GM18907 (cell line): ENCODE results near the gene FGFRL1.
"Not testable (repeated sequence)": the region's sequence is repeated elsewhere in the genome, so short reads cannot be mapped to it uniquely, and the experiment has no call there.

Experiments
- ATAC-seq: cut with Tn5 transposase; IDR thresholded peaks from one replicate; pipeline ENCODE4 v1.9.1; 2021; ENCODE audit warnings: mild to moderate bottlenecking, moderate library complexity; ENCODE audit not compliant: unreplicated experiment

Gene FGFRL1

DNA sequence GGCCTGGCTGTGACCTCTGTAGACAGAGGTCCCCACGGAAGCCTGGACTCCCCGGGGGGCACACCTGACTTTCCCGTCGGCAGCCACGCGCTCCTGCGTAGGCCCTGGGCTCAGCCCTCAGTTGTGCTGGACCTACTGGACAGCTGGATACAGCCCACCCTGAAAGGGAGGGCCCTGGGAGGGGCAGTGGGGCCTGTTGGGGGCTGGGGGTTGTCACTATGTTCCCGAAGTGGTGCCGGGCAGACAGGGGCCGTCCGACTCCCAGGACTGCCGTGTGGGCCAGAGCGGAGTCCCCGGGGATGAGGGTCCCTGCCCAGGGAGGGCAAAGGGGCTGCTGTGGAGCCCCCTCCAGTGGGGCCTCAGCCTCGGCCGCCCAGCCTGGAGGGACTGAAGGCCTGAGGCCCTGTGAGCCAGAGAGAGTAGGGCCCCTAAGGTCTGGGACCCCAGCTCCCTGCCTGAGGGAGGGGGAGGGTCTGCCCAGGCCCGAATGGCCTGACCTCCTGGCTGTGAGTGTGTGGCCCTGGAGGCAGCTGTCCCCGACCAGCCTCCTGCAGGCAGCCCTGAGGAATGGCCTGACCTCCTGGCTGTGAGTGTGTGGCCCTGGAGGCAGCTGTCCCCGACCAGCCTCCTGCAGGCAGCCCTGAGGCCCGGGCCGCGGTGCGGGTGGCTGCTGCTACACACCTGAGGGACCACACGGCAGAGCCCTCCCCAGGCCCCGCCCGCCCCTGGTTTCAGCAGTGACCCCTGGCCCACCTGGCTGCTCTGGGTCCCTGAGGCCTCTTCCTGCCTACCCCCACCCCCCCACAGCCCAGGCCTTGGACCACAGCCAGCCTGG, 25.8 kb downstream of the FGFRL1 start:
- ATAC-seq: no peak

DNA sequence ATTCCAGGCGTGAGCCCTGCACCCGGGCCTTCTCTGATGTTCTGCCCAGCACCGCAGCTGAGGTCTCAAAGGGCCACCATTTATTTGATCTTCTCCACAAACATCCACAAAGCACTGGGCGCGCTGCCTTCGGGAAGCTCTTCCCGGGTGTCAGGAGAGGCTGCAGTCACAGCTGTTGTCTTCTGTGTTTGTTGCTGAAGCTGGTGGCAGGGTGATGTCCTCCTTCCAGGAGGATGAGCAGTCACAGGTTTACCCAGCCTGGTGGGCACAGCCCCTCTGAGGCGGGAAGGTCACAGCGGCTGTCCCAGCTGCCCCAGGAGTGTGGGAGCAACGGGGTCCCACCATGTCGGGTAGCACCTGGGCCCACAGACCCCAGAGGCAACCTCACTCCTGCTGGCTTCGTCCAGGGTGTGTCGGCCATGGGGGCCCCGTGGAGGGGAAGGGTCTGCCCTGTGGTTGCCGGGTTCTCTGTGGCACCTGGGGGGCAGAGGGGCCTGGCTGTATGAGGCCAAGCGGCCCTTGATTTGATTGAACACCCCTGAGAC, 27.6 kb downstream of the FGFRL1 start:
- no peak for ATAC-seq

DNA sequence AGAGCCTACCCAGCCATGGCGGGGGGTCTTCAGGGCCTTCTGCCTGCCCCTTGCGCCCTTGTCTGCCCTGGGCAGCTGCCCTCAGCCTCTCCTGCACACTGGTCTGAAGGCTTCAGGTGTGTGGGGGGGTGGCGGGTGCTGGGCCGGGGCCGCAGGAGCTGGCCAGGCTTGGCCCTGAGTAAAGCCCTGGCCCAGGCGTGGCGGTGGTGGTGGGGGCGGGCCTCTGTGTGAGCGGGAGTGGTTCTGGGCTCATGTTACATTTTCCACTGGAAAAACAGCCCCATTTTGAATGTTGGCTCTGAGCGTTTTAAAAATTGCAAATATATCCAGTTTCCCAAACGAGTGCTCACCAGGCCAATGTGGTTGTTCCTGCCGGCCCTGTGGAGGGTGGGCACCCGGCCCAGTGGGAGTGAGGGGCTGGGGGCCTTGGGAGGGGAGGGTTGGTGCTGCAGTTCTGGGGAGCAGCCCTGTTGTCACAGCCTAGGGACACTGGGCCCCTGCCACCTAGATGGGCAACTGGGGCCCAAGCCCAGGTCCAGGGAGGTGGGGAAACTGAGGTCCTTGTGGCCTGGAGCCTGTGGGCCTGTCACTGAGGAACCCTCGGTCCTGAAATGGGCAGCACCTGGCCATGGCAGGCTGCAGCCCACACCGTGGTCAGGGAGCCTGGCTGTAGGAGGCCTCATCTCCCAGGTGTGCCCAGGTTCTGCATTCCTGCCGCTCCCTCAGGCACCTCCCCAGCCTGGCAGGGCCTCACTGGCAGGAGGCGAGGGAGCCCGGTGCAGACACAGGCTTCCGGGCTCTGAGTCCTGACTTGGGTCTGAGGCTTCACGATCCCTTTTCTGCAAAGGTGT, 28.3 kb downstream of the FGFRL1 start:
- no peak for ATAC-seq

DNA sequence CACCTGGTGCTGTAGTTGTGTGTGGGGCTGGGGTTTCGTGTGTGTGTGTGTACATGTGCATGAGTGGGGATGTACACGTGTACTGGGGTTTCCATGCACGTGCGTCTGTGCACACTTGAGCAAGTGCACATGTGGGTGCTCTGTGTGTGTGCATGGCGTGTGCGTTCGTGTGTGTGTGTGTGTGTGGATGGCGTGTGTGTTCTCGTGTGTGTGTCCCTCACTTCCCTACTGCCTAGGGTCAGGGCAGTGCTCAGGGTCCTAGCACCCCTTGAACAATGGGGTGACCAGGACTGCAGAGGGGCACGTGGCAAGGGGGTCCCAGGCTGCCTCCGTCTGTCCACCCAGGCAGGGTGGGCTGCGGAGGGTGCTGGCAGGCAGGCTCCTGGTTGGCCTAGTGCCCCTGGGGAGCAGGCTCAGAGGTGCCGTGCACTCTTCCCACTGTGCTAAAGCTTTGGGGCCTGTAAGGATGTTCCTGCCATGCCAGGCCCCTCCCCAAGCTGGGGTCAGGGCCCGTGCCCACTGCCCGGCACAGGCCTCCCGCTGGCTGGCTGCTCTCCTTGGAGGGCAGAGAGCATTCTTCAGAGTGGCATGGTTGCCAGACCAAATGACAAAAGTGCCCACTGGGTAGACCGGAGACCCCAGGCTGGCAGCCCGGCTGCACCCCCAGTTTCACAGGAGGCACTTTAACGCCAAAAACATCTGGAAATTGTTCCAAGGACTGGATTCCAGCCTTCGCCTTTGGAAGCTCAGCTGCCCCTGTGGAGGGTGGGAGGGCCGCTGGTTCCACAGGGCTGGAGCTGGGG, 29.1 kb downstream of the FGFRL1 start:
- no peak for ATAC-seq

DNA sequence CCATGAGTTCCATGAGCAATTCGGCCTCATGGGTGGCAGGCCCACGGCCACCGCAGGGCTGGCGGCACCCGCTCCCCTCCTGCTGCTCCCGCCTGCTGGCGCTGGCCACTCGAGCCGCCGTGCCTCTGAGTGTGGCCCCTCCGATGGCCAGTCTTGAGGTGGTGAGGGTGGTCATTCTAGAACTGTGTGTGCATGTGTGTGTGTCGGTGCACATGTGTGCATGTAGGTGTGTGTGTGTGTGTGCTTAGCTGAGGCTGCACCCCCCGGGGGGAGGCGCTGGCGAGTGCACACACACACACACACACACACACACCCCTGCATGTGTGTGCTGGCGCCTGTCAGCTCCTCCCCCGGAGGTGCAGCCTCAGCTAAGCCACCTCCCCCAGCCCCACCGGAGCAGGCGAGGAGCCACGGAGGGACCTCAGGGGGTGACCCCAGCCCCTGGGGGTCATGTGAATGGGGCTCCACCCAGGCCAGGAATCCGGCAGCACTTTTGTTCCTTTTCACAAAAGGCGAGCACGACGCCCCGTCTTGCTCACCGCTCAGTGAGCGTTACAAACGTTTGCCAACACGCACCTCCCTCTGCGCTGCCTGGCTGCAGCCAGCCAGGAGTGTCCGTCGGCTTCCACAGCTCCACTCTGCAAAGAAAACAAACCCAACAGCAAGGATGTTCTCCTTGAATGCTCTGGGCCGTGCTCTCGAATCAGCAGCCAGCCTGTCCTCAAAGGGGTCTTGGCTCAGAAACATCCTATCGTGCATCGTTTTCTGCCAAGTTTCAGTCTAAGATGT, 29.9 kb downstream of the FGFRL1 start:
- ATAC-seq: no peak

DNA sequence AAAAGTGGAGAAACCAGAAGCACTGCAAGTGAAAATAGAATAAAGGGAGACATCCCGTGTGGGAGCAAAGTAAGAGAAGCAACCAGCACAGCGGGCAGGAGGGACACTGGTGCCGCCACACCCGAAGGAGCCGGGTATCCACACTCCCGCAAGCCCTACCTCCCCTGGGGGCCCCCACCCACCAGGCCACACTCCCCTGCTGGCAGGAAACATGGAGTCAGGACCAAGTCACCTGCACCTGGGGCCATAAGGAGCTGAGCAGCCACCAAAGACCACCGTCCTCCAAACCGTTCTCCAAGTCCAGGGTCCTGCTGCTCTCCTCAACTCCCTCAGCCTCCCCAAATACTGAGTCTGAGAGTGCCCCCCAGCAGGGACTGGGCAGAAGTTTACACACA, 30.5 kb downstream of the FGFRL1 start:
- no peak for ATAC-seq

DNA sequence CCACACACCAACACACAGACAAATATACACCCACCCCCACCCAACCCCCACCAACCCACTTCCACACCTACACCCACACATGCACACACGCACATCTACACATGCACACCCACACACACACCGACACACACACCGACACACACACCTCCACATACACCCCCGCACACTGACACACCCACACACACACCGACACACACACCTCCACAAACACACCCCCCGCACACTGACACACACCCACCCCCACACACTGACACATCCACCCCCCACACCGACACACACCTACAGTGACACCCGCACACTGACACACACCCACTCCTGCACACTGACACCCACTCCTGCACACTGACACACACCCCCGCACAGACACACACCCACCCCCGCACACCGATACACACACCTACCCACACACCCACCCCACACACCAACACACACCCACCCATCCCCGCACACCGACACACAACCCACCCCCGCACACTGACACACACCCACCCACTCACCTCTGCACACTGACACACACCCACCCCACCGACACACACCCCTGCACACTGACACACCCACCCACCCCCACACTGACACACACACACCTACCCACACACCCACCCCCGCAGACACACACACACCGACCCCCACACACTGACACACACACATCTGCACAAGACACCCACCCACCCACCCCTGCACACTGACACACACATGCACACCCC, 31.1 kb downstream of the FGFRL1 start:
- ATAC-seq: no peak

DNA sequence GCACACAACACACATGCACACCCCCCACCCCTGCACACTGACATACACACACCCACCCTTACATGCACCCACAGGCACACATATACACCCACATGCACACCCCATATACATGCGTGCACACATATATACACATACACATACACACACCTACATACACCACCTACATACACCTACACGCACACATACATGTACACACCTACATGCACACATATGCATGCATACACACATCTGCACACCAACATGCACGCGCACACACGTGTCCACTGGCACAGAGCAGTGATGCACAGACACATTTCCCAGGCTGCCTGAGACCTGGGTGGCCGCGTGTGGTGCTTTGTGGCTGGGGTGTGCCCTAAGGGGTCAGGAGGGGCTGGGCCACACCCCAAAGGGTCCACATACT, 31.7 kb downstream of the FGFRL1 start:
- ATAC-seq: no peak

DNA sequence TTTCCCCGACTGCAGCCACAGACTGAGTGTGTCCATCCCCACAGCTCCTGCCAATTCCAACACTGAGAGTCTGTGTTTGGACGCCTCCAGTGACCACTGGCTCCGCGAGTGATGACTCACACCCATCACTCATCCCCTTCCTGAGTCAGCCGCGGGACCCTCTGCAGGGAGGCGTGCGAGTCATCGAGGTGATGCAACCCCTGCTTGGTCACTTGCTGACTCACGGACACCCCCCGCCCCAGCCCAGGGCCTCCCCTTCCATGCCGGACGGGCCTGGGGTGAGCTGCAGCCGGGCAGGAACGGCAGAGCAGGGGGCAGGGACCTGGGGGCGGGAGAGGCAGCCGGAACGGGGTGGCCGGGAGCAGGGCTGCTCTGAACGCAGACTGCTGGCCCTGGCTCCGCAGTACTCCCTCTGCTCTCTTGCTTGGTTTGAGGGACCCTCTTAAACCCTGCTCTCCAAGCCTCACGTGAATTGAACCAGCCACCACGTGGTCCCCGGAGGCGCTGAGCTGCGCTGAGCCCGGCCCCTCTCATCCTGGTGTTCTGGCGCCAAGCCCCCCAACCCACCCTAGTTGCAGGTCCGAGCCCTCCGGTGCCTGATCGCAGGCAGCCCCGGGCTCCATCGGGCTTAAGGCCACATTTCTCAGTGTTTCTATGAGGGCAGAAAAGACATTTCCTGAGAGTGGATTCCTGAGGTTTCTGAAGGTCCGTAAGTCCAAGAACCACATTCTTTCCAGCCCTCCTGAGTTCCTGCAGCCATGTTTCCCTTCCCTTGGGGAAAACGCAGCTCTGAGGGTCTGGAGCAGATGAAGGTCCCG, 32.4 kb downstream of the FGFRL1 start:
- ATAC-seq: no peak

DNA sequence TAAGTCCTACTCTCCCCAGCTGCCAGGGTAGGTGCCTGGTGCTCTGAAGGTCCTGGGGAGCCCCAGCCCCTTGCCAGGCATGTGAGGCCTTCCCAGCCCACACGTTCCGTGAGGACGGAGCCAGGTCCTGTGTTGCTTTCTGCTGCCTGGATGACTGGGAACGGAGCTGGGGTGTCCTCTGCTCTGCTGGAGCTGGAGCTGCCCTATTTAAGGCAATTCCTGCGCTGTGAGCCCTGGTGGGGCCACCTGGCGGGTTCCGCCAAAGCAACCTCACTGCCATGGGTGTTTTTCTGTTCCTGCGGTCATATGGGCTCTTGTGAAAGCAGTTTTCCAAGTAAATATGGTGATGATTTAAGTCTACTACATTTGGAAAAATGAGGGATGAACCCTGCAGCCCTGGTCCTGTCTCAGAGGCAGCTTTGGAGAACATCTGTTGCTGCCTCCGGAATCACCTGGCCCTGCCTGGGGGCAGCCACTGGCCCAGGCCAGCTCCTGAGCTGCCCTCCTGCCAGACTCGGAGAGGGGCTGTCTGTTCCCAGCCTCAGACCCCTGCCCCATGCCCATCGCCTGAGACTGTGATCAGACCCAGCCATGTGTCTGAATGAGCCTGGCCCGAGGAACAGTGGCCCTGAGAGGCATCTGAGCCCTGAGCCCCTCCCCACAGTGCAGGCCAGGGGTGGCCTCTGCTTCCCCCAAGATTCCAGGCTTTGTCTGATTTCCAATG, 33.2 kb downstream of the FGFRL1 start:
- no peak for ATAC-seq

DNA sequence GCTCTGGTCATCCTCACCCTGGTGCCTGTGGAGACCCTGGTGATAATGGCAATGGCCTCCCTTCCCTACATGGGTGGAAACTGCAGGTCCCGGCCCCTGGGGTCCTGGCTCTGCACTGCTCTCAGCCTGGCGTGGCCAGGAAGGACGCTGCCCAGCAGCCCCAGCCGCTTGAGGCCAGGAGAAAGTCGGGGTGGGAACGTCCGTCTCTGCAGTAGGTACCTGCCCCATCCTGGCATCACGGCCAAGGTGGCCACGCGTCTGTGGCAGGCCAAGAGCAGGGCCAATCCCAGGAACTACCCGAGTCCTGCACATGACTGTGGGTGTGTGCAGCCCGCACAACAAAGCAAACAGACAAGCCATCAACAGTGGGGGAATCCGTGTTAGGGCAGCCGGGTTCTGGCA, 33.8 kb downstream of the FGFRL1 start:
- no peak for ATAC-seq

DNA sequence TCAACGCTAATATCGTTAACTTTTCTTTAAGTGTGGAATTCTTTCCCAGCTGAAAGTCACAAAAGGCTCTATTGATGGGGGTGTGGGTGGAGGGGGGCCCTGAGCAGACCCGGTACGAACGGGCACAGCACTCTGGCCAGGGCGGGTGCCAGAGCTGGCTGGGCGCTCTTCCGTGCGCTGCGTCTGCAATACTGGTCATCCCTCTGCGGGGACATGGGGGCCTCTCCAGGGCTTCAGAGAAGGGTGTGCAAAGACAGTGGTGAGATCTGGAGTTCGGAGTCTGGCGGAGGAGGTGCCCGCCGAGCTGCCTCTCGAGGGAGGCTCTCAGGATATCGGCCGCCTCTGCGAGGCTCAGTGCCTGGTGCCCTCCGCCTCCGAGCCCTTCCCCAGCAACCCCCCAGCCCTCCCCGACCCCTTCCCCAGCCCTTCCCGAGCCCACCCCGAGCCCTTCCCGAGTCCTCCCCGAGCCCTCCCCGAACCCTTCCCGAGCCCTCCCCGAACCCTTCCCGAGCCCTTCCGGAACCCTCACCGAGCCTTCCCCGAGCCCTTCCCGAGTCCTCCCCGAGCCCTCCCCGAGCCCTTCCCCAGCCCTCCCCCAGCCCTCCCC, 34.3 kb downstream of the FGFRL1 start:
- no peak for ATAC-seq

DNA sequence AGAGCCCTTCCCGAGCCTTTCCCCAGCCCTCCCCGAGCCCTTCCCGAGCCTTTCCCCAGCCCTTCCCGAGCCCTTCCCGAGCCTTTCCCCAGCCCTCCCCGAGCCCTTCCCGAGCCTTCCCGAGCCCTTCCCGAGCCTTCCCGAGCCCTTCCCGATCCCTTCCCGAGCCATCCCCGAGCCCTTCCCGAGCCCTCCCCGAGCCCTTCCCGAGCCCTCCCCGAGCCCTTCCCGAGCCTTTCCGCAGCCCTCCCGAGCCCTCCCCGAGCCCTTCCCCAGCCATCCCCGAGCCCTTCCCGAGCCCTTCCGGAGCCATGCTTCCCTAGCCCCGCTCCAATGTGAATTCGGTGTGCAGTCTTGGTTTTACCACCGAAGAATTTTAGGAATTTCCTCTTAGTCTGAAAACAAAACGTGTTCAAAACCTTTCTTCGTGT, 35.2 kb downstream of the FGFRL1 start:
- ATAC-seq: not testable (repeated sequence)

DNA sequence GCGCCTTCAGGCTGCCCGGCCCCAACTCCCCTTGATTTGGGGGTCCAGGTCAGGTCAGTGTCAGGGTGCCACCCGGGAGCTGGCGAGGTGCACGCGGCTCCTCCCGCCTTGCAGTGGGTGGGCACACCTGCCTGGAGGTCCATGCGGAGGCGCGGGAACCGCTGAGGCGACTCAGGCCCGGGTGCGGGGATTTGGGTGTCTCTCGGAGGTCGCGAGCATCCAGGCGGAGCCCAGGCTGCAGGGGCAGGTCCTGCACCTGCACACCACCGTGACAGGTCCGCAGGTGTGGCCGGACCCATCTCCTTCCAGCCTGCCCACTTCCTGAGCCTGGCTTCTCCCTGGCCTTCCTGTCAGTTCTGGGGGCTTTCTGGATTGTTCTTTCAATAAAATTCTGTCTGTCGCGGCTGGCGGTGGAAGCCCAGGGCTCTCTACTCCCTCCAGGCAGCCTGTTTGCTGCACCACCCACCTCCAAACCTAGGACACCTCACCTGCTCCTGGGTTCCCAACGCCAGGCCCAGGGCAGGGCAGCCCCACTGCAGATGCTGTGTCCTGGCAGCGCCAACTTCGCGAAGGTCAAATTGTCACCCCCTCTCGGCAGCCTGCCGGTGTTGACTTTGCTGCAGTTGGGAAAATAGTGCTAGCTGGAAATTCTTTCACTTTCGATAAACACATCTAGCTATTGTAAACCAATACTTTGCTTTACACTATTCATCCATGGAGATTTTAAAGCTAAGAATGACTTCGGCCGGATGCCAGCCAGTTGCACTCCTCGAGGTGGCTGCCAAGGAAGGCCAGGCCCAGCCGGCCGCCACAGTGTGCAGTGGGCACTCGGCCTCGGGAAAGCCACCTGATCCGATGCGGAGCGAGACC, 35.9 kb downstream of the FGFRL1 start:
- no peak for ATAC-seq

DNA sequence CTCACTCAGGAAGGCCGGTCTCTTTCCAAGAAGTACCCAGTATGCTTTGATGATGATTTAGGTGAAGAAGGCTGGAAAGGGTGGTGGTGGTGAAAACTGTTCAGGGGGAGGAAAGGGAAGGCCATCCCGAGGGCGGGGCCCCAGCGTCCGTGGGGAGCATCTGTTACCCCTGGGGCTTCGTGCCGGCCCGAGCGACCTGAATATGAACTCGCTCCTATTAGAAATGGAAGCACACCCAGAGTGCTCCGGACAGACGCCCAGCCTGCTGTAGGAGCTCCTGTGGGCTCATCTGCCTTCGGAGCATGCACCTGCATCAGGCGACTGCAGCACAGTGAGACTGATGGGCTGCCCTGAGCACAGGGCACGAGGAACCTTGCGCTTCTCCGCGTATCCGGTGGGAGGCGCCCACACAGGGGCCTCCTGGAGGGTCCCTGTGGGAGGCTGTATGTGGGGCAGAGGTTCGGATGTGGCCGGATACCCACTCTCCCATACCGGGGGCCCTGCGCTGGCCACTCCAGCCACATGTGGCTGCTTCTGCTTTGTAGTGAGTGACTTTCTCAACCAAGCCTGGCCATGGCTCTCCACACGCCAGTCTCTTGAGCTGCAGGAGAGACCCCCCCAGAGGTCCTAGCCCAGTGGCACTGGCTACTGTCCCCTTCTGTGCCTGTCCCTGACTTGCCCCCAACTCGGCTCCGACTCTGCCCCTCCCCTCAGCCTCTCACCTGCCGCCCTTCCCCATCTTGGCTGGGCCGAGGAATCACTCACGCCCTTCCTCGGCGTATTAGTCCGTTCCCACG, 36.7 kb downstream of the FGFRL1 start:
- ATAC-seq: no peak
